ENCODE data around the gene APOL1.
"Not testable (repeated sequence)": the region's sequence is repeated elsewhere in the genome, so short reads cannot be mapped to it uniquely, and the experiment has no call there.

APOL1 gene

GRCh38 chr22:36252754-36253522, at the start of gene APOL1:
Gene APOL1 (plus strand): TSS chr22:36253133. CDS start chr22:36254956, 1,823 bp downstream.
- Histone ChIP-seq H3K36me3 (peaks cover 9% of the 10 kb centered on the region), H3K4me1 (ENCODE audit: control insufficient read depth in 1 of 2, insufficient read depth in 1 of 2, low read depth in 1 of 2, low read length in 1 of 2) (peaks cover 14 to 19% of the 10 kb centered on the region in 2 experiments), H3K27me3 (no peaks in the 10 kb centered on the region), H3K9me3 (no peaks in the 10 kb centered on the region), H3K27ac (peak within 1 kb of the TSS; percentile 92), H3K4me3 (ENCODE audit: low read depth in 1 of 2, low read length in 1 of 2) (peak within 1 kb of the TSS; percentile 64 to 76)
- no peak for TF ChIP-seq CTCF (IDR thresholded peaks at IDR 0.05)

GRCh38 chr22:36203441-36203840, 49.5 kb upstream of the APOL1 start:
- not testable (repeated sequence) for H3K36me3 ChIP-seq; H3K4me1 ChIP-seq (ENCODE audit: control insufficient read depth in 1 of 2, insufficient read depth in 1 of 2, low read depth in 1 of 2, low read length in 1 of 2); H3K4me3 ChIP-seq (ENCODE audit: low read depth in 1 of 2, low read length in 1 of 2); H3K27ac ChIP-seq; H3K9me3 ChIP-seq
- H3K27me3 ChIP-seq, result peaks cover 21% of the 10 kb centered on the region

- H3K4me3 ChIP-seq (ENCODE audit: low read depth in 1 of 2, low read length in 1 of 2), result no peak overlapping the region
- no peaks in the 10 kb centered on the region for H3K36me3 ChIP-seq
Observed at GRCh38 chr22:36204001-36204631, 48.8 kb upstream of the APOL1 start.

GRCh38 chr22:36204632-36205015, 48.3 kb upstream of the APOL1 start:
- Histone ChIP-seq H3K4me3 (ENCODE audit: low read depth in 1 of 2, low read length in 1 of 2) (no peak overlapping the region), H3K27ac (no peak overlapping the region), H3K27me3 (peaks cover 17% of the 10 kb centered on the region), H3K4me1 (ENCODE audit: control insufficient read depth in 1 of 2, insufficient read depth in 1 of 2, low read depth in 1 of 2, low read length in 1 of 2) (no peaks in the 10 kb centered on the region), H3K9me3 (no peaks in the 10 kb centered on the region), H3K36me3 (no peaks in the 10 kb centered on the region)
- no peak for TF ChIP-seq CTCF (IDR thresholded peaks at IDR 0.05)

More at GRCh38 chr22:36204001-36204631, 48.8 kb upstream of the APOL1 start:
- no peak for TF ChIP-seq CTCF (IDR thresholded peaks at IDR 0.05)
- Histone ChIP-seq H3K27me3 (peaks cover 17% of the 10 kb centered on the region), H3K9me3 (no peaks in the 10 kb centered on the region), H3K4me1 (ENCODE audit: control insufficient read depth in 1 of 2, insufficient read depth in 1 of 2, low read depth in 1 of 2, low read length in 1 of 2) (no peaks in the 10 kb centered on the region), H3K27ac (no peak overlapping the region)

GRCh38 chr22:36205573-36205972, 47.4 kb upstream of the APOL1 start:
- not testable (repeated sequence) for H3K4me3 ChIP-seq (ENCODE audit: low read depth in 1 of 2, low read length in 1 of 2); H3K27ac ChIP-seq; H3K9me3 ChIP-seq; H3K36me3 ChIP-seq; H3K4me1 ChIP-seq (ENCODE audit: control insufficient read depth in 1 of 2, insufficient read depth in 1 of 2, low read depth in 1 of 2, low read length in 1 of 2)
- peaks cover 17% of the 10 kb centered on the region for H3K27me3 ChIP-seq

- peaks cover 17% of the 10 kb centered on the region for H3K27me3 ChIP-seq
- H3K9me3 ChIP-seq, result no peaks in the 10 kb centered on the region
- H3K36me3 ChIP-seq, result no peaks in the 10 kb centered on the region
- H3K27ac ChIP-seq, result no peak overlapping the region
- TF ChIP-seq CTCF (IDR thresholded peaks at IDR 0.05), result no peak
- no peak overlapping the region for H3K4me3 ChIP-seq (ENCODE audit: low read depth in 1 of 2, low read length in 1 of 2)
- H3K4me1 ChIP-seq (ENCODE audit: control insufficient read depth in 1 of 2, insufficient read depth in 1 of 2, low read depth in 1 of 2, low read length in 1 of 2), result peaks cover 8 to 13% of the 10 kb centered on the region in 2 experiments
Observed at GRCh38 chr22:36206255-36206654, 46.7 kb upstream of the APOL1 start.

Data from neutrophil (primary cell).